Measurements from ENCODE around the gene PPP1R1B. TPM values are rescaled to one million over a fixed set of nuclear protein-coding genes. Genes with fewer than 3 reads are reported as not detected.

Gene PPP1R1B
- total and polyA plus RNA-seq, 2 donors (not counting 1 experiment from before 2014, with no cell fraction given) = not detected

DNA sequence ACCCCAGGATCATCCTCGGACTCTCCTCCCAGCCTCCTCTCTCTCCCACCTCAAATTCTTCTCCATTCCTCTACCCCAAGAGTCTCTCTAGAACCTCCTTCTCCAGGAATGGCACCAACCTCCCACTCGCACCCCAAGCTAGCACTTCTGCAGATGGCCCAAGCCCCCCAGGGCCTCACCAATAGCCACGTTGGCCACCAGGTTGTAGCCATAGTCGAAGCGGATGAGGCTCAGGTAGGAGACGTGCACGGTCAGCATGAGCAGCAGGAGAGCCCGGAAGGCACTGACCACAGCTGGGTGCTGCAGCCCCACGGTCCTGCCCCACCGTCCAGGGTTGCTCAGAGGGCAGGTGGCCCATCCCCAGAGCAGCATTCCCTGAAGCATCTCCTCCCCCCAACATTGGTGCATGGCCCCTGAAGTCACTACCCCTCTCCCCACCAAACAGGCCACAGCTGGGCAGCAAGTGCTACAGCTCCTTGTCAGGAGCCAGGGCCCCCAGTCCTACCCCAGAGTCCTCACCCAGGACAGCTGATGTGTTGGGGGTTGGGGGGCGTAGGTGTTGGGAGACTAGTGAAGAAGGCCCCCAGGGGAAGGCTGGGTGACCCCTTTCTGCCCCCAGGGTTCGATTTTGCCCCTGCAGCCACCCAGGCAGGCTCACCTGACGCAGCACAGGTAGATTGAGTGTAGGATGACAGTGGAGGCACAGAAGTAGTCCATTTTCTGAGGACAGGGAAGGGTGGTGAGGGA lies 46.8 kb downstream of the PPP1R1B start:
- 87% methylated on average over 13 of the region's 13 CpGs for WGBS (ENCODE audit: insufficient coverage)
- DNase-seq = no peak
- Histone ChIP-seq H3K79me2 (ENCODE audit: control insufficient read depth, insufficient read depth, low read length) (no peaks in the 10 kb centered on the region), H2AFZ (ENCODE audit: insufficient read depth, low read depth, low read length, poor library complexity, severe bottlenecking) (no peak overlapping the region), H3K36me3 (replicated peaks in 1 of 2; ENCODE audit: control extremely low read depth in 1 of 2, control insufficient read depth in 1 of 2, extremely low read depth in 1 of 2, insufficient read depth in 2 of 2, low read length in 1 of 2) (peaks cover 0 to 3% of the 10 kb centered on the region in 2 experiments), H3K27ac (ENCODE audit: low read length in 2 of 2) (peak overlapping the region in 1 of 2 donors; percentile 94), H3K4me3 (ENCODE audit: control extremely low read depth in 1 of 5, extremely low read depth in 1 of 5, insufficient read depth in 1 of 5, low read depth in 2 of 5, low read length in 4 of 5) (no peak overlapping the region), H3K27me3 (replicated peaks in 1 of 4; ENCODE audit: control extremely low read depth in 1 of 4, control insufficient read depth in 3 of 4, insufficient read depth in 4 of 4, low read length in 3 of 4) (peaks cover 0 to 22% (median 0%) of the 10 kb centered on the region in 4 experiments), H3K9me3 (ENCODE audit: control extremely low read depth in 1 of 3, control insufficient read depth in 2 of 3, insufficient read depth in 1 of 3, low read length in 2 of 3) (peaks cover 0 to 6% (median 0%) of the 10 kb centered on the region in 3 donors), H4K20me1 (ENCODE audit: control insufficient read depth, insufficient read depth, low read length, poor library complexity, severe bottlenecking) (no peaks in the 10 kb centered on the region), H3K9ac (ENCODE audit: low read length) (no peak overlapping the region), H3K4me2 (replicated peaks; ENCODE audit: low read depth, low read length, poor library complexity, severe bottlenecking) (peak overlapping the region; percentile 59), H3K4me1 (ENCODE audit: control insufficient read depth in 2 of 2, insufficient read depth in 2 of 2, low read length in 2 of 2) (peaks cover 60 to 75% of the 10 kb centered on the region in 2 donors)
- ATAC-seq (ENCODE audit: low read depth) = no peak
- intact Hi-C loops (cut with micrococcal nuclease) = no loop called here
- peaks cover 13% of the 10 kb centered on the region for H3K27me3 Mint-ChIP-seq
- no peak for TF ChIP-seq CTCF (IDR thresholded peaks at IDR 0.05)
- TF ChIP-seq EZH2 (IDR thresholded peaks at IDR 0.05; ENCODE audit: borderline replicate concordance, insufficient read depth, low read depth, low read length, poor library complexity, severe bottlenecking) = no peak
- H3K4me1 Mint-ChIP-seq = peaks cover 63% of the 10 kb centered on the region
- H3K27ac Mint-ChIP-seq = peak overlapping the region; percentile 41
- ChIA-PET POLR2A (no interaction called here), CTCF (interaction anchor here (1.1 to 8.7 kb wide), 5 partner anchors 10 to 52 kb away, joined by 3 to 109 read pairs (median 4); partner anchors contain the start of gene PGAP3)
- H3K9me3 Mint-ChIP-seq (ENCODE audit: insufficient read depth) = no peaks in the 10 kb centered on the region
- no peak overlapping the region for H3K4me3 Mint-ChIP-seq

GRCh38 chr17:39674179-39674578 lies 47.4 kb downstream of the PPP1R1B start:
- TF ChIP-seq EZH2 (IDR thresholded peaks at IDR 0.05; ENCODE audit: borderline replicate concordance, insufficient read depth, low read depth, low read length, poor library complexity, severe bottlenecking) (no peak), CTCF (IDR thresholded peaks at IDR 0.05) (no peak)
- CTCF ChIA-PET = interaction anchor here (1.0 to 3.1 kb wide), 5 partner anchors 13 to 52 kb away, joined by 3 to 19 read pairs (median 5); partner anchors contain the start of gene PGAP3
- ATAC-seq (ENCODE audit: low read depth) (no peak), DNase-seq (peak; percentile 10)
- H3K9me3 ChIP-seq (ENCODE audit: control extremely low read depth in 1 of 3, control insufficient read depth in 2 of 3, insufficient read depth in 1 of 3, low read length in 2 of 3) = peaks cover 0 to 6% (median 0%) of the 10 kb centered on the region in 3 donors
- no peak overlapping the region for H3K9ac ChIP-seq (ENCODE audit: low read length)
- no peak overlapping the region for H3K4me3 ChIP-seq (ENCODE audit: control extremely low read depth in 1 of 5, extremely low read depth in 1 of 5, insufficient read depth in 1 of 5, low read depth in 2 of 5, low read length in 4 of 5)
- no peaks in the 10 kb centered on the region for H3K9me3 Mint-ChIP-seq (ENCODE audit: insufficient read depth)
- no peak overlapping the region for H2AFZ ChIP-seq (ENCODE audit: insufficient read depth, low read depth, low read length, poor library complexity, severe bottlenecking)
- peaks cover 9% of the 10 kb centered on the region for H3K27me3 Mint-ChIP-seq
- H3K27ac ChIP-seq (ENCODE audit: low read length in 2 of 2) = peak overlapping the region; percentile 65 to 94
- H4K20me1 ChIP-seq (ENCODE audit: control insufficient read depth, insufficient read depth, low read length, poor library complexity, severe bottlenecking) = no peaks in the 10 kb centered on the region
- no peak overlapping the region for H3K4me3 Mint-ChIP-seq
- no peaks in the 10 kb centered on the region for H3K79me2 ChIP-seq (ENCODE audit: control insufficient read depth, insufficient read depth, low read length)
- intact Hi-C loops (cut with micrococcal nuclease) = no loop called here
- peaks cover 63 to 77% of the 10 kb centered on the region in 2 donors for H3K4me1 ChIP-seq (ENCODE audit: control insufficient read depth in 2 of 2, insufficient read depth in 2 of 2, low read length in 2 of 2)
- peak overlapping the region; percentile 98 for H3K27ac Mint-ChIP-seq
- POLR2A ChIA-PET = interaction anchor here (0.6 to 2.8 kb wide), 6 partner anchors 14 to 81 kb away, joined by 3 to 17 read pairs (median 7); partner anchors contain the start of gene PGAP3
- H3K4me1 Mint-ChIP-seq = peaks cover 67% of the 10 kb centered on the region
- 84% methylated on average over 5 of the region's 5 CpGs for WGBS (ENCODE audit: insufficient coverage)
- H3K36me3 ChIP-seq (replicated peaks in 1 of 2; ENCODE audit: control extremely low read depth in 1 of 2, control insufficient read depth in 1 of 2, extremely low read depth in 1 of 2, insufficient read depth in 2 of 2, low read length in 1 of 2) = peaks cover 0 to 5% of the 10 kb centered on the region in 2 experiments
- H3K27me3 ChIP-seq (replicated peaks in 1 of 4; ENCODE audit: control extremely low read depth in 1 of 4, control insufficient read depth in 3 of 4, insufficient read depth in 4 of 4, low read length in 3 of 4) = peaks cover 0 to 16% (median 0%) of the 10 kb centered on the region in 4 experiments
- peak overlapping the region; percentile 59 for H3K4me2 ChIP-seq (replicated peaks; ENCODE audit: low read depth, low read length, poor library complexity, severe bottlenecking)

Measured in B cell (primary cell).